Islet of Langerhans (tissue), 1 donor: ENCODE measurements around the gene PTPN6.
A peak's percentile ranks its signal among the peaks of the same experiment; 100 is the strongest.

Source experiments
- FAIRE-seq: peaks from one replicate; lab custom pipeline; 2011; peaks lifted over from hg19 to GRCh38; lab: Jason Lieb, UNC

Gene PTPN6

DNA sequence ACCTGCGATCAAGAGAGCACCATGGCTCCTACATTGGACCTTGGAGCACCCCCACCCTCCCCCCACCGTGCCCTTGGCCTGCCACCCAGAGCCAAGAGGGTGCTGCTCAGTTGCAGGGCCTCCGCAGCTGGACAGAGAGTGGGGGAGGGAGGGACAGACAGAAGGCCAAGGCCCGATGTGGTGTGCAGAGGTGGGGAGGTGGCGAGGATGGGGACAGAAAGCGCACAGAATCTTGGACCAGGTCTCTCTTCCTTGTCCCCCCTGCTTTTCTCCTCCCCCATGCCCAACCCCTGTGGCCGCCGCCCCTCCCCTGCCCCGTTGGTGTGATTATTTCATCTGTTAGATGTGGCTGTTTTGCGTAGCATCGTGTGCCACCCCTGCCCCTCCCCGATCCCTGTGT lies 9.4 kb upstream of the PTPN6 start:
- FAIRE-seq = no peak

DNA sequence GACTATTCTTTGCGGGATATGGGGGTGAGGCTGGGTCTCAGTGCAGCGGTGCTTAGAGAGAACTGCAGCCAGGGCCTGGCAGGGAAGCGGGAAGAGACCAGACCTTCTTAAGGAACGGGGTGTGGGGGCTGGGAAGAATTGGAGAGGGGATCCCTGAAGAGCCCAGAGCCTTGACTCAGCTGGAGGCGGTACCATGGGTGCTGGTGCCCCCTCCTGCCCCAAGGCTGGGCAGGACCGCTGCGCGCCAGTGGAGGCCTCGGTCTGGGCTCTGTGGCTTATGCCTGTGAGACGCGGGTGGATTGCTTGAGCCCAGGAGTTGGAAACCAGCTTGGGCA lies 8.9 kb upstream of the PTPN6 start:
- FAIRE-seq = no peak

- FAIRE-seq = peak; percentile 99
Observed at GRCh38 chr12:6943389-6943721, 7.8 kb upstream of the PTPN6 start.

- FAIRE-seq = no peak
Observed at GRCh38 chr12:6943722-6944380, 7.3 kb upstream of the PTPN6 start, which contains the start of the genes C12orf57 and RNU7-1. Gene C12orf57, plus strand, starts transcription at chr12:6944022. Its CDS starts 100 bp downstream, at chr12:6944122. Gene RNU7-1, plus strand, starts transcription at chr12:6943816.

GRCh38 chr12:6944381-6945186 lies 6.6 kb upstream of the PTPN6 start:
- FAIRE-seq = no peak

GRCh38 chr12:6945613-6946012 lies 5.5 kb upstream of the PTPN6 start:
- no peak for FAIRE-seq

DNA sequence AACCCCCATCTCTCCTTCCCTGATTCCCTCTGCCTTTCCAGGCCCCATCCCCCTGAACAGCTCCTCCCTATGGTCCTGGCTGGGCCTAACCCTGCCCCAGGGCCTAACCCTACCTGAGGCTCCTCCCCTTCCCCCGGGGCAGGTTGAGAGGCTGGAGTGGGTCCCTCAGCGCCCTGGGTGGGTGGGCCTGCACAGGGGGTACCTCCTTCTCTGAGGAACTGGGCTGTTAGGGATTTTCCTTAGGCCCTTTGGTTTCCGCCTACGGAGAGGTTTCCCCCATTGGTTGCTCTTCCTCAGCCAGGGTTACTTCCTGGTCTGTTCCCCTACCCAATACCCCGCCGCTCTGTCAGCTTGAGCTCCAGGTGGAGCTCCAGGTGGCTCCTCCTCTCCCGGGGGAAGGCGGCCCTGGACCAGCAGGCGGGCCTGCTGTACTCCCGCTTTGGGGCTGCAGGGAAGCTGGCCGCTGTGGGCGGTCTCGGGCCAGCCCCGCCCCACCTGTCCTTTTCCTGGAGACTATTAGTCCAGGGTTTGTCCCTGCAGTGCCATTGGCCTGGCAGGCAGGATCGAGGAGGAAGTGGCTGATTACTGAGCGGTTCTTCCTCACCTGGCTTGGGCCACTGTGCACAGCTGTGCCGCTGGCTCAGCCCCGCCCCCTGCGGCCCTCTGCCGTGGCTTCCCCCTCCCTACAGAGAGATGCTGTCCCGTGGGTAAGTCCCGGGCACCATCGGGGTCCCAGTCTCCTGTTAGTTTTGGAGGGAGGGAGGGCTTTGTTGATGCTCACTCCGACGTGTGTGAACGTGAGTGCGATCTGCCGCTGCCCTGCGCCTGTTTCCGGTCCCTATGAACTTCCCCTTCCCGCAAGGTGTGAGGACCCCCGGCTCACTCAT lies 4.9 kb upstream of the PTPN6 start:
- FAIRE-seq = no peak

GRCh38 chr12:6946920-6947374 lies 4.2 kb upstream of the PTPN6 start:
- FAIRE-seq = no peak

DNA sequence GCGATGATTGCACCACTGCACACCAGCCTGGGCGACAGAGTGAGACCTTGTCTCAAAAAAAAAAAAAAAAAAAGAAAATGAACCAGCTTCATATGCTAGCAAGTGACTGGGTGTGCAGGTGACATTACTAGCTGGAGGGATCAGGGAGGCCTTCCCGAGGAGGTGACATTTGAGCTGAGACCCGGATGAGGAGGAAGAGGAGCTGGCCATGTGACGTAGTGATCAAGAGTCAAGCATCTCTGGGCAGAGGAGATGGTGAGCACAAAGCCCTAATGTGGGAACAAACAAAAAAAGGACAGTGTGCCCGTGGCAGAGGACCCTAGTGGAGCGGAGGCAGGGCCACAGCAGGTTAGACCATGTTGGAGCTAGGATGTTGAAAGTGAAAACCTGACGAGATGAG lies 3.5 kb upstream of the PTPN6 start:
- FAIRE-seq = no peak

DNA sequence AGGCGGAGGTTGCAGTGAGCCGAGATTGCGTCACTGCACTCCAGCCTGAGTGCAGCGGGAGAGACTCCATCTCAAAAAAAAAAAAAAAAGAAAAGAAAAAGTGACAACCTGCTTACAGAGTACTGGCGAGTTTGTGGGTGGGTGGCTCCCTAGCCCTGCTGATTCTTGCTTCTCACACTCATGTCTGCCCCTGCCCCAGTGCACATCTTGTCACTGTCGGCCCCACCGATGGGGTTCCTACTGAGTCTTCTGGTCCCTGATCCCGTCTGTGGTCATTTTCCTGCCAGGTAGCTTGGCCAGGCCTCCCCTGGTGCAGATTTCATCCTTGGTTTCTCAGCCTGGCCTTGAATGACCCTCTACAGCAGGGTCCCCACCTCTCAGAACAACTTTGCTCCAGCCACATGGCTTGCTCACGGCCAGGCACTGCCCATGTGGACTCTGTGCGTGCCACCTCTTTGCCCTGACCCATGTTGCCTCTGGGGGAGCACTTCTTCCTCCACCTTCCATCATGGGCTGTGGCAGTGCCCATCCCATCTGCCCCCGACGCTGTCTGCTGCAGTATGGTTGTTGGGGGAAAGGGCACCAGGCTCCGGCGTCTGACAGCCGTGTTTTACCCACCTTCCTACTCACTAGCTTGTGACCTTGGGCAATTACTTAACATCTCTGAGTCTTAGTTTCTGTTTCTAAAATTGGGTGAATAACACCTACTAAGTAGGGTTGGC lies 2.1 kb upstream of the PTPN6 start:
- no peak for FAIRE-seq

GRCh38 chr12:6950401-6950801 lies 755 bp upstream of the PTPN6 start:
- FAIRE-seq = no peak

DNA sequence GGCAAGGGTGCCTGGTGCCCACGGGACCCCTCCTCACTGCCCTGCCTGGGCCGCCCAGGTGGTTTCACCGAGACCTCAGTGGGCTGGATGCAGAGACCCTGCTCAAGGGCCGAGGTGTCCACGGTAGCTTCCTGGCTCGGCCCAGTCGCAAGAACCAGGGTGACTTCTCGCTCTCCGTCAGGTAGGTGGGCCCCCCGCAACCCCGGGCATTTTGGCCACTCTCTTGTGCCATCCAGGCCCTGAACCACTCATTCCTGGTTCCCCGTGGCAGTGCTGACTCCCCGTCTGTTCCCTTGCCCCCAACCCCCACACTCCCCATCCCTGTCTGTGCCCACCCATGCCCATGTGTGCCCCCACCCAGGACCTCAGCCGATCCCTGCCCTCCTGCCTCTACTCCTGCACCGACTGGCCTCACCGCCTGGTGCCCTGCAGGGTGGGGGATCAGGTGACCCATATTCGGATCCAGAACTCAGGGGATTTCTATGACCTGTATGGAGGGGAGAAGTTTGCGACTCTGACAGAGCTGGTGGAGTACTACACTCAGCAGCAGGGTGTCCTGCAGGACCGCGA lies 480 bp downstream of the PTPN6 start:
- no peak for FAIRE-seq

- FAIRE-seq = no peak
Observed at GRCh38 chr12:6952121-6952862, 1.1 kb downstream of the PTPN6 start.

DNA sequence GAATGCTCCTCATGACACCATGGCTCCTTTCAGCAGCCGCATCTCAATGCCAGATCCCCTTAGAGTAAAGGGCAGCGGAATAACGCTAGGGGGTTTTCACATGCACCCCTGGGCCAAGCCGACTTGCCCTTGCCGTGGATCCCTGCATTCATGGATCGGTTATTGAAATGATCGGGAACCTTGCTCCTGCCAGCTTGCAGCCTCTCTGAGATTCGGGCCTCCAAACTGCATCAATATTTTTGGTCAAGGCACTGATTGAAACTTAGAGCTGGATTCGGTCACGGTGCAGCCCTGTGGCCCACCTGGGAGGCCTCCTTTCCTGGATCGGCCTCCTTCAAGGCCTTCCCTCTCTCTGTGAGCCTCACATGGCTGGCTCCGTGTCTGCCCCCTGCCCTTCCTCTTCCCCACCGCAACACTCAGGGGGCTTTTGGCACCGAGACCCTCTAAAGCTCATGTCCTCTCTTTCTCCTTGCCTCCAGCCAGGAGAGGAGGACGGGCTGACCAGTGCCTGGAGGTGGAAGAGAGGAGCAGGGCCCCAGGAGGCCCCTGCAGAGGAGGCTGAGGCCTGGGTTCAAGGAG lies 1.8 kb downstream of the PTPN6 start:
- no peak for FAIRE-seq

DNA sequence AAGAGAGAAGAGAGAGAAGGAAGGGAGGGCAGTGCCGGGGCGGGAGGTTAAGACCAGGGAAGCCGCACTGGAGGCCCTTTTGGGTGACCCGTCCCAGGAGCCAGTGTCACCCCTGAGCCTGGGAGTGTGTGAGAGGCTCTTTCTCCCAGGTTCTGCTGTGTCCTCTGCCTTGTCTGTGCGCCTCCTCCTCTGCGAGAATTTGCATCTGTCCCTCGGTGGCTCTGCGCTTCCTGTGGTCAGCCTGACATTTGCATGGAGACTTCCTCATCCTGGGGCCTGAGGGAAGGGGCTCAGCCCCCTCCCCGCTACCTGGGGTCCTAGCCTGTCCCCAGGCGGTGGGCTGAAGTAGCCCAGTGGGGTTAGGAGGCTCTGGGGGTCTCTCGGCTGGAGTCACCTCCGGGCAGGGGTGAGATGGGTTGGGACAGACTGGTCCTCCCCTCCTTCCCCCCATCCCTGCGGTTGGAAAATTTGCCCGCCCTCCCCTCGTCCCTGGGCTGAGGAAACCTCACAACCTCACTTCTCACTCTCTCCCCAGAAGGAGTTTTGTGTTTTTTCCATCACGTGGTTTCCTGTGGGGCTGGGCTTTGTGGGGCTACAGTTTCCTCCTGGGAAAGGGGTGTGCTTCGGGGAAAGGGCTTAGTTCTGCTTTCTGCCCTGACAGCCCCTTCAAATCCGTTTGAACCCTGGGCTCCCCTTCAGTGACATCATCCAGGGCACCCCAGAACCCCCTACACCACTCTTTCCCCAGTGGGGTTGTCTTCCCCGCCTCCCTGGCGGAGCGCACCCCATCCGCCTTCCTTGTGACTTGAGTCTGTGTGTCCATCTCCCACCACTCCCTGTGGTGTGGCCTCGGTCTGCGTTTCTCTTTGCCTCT lies 2.5 kb downstream of the PTPN6 start:
- no peak for FAIRE-seq

DNA sequence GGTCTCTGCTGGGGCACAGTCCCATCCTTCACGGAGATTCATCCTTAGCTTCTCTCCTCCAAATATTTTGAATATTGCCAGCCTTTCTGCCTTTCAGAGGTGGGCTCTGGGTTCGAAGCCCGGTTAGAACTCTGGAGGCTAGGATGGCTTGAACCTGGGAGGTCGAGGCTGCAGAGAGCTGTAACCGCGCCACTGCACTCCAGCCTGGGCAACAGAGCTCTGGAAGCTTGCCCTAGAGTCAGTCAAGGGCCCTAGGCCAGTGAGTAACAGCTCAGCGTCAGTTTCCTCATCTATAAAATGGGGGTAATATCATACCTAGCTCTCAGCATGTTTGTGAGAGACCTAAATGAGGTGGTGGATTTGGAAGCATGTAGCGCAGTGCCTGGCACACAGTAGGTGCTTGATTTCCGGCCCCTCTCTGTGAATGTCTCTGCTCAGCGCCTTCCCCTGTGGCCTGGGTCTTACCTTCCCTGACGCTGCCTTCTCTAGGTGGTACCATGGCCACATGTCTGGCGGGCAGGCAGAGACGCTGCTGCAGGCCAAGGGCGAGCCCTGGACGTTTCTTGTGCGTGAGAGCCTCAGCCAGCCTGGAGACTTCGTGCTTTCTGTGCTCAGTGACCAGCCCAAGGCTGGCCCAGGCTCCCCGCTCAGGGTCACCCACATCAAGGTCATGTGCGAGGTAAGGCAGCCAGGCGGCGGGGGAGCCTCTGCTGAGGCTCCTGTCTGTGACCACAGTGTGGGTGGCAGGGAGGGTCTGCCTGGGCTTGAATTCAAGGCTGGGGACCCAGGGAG lies 3.4 kb downstream of the PTPN6 start:
- no peak for FAIRE-seq

- FAIRE-seq = no peak
Observed at GRCh38 chr12:6955108-6956020, 4.2 kb downstream of the PTPN6 start.
